Caco-2 (cell line): ENCODE measurements around the gene CUTA. TPM values are rescaled to one million over a fixed set of nuclear protein-coding genes. Genes with fewer than 3 reads are reported as not detected.
"Not testable (repeated sequence)": the region's sequence is repeated elsewhere in the genome, so short reads cannot be mapped to it uniquely, and the experiment has no call there.

Source experiments
- BruUV-seq: library from RNA; stranded (reverse); fragments of 400-500 nt; replicated peaks from 2 replicates; lab custom pipeline; 2021; lab: Mats Ljungman, UMichigan
- CTCF ChIA-PET: fragments of 300-600 bp; sonication (Branson Sonifier 250); formaldehyde crosslinking; loops from one replicate; lab custom pipeline; 2022; ENCODE audit warnings: antibody characterized with exemption; lab: Charles Lee
- POLR2A ChIA-PET: fragments of 300-600 bp; sonication (Branson Sonifier 250); formaldehyde crosslinking; loops from one replicate; lab custom pipeline; 2022; ENCODE audit warnings: antibody characterized with exemption; lab: Charles Lee
- DNase-seq, 2 experiments: peaks; one replicate each; pipeline versions ENCODE4 v3.0.0 to v3.0.0-alpha.2; 2020 to 2022
- H3K27me3 ChIP-seq: replicated peaks from 2 replicates; pipeline ENCODE4 v1.6.0; 2011; ENCODE audit warnings: low read length; ENCODE audit not compliant: control insufficient read depth, insufficient read depth
- H3K36me3 ChIP-seq: 2 replicates; pipeline ENCODE4 v1.5.1; 2011; ENCODE audit warnings: low read length; ENCODE audit not compliant: control insufficient read depth, insufficient read depth
- H3K4me1 ChIP-seq: fragments of 250-450 bp; sonication (Bioruptor Pico); 2 replicates; pipeline ENCODE4 v1.5.1; 2020; ENCODE audit warnings: mild to moderate bottlenecking
- H3K4me3 ChIP-seq: 2 replicates; pipeline ENCODE4 v1.5.1; 2011; ENCODE audit warnings: low read depth, mild to moderate bottlenecking, control low read depth, low read length
- H3K9me3 ChIP-seq: fragments of 250-450 bp; sonication (Bioruptor Pico); 2 replicates; pipeline ENCODE4 v1.5.1; 2020; ENCODE audit warnings: mild to moderate bottlenecking, moderate library complexity
- H3K27ac Mint-ChIP-seq: one replicate; pipeline ENCODE4 v1.8.0; 2022; ENCODE audit warnings: mixed read lengths; ENCODE audit not compliant: unreplicated experiment
- H3K27me3 Mint-ChIP-seq: one replicate; pipeline ENCODE4 v1.8.0; 2022; ENCODE audit warnings: mixed read lengths; ENCODE audit not compliant: insufficient read depth, unreplicated experiment
- H3K36me3 Mint-ChIP-seq: one replicate; pipeline ENCODE4 v1.8.0; 2022; ENCODE audit warnings: mild to moderate bottlenecking, mixed read lengths; ENCODE audit not compliant: insufficient read depth, unreplicated experiment
- H3K4me1 Mint-ChIP-seq: one replicate; pipeline ENCODE4 v1.8.0; 2022; ENCODE audit warnings: low read depth, mixed read lengths; ENCODE audit not compliant: unreplicated experiment
- H3K4me3 Mint-ChIP-seq: one replicate; pipeline ENCODE4 v1.8.0; 2022; ENCODE audit warnings: mild to moderate bottlenecking, moderate library complexity, mixed read lengths; ENCODE audit not compliant: unreplicated experiment
- H3K9me3 Mint-ChIP-seq: one replicate; pipeline ENCODE4 v1.8.0; 2022; ENCODE audit warnings: mixed read lengths; ENCODE audit not compliant: unreplicated experiment
- CTCF ChIP-seq, 2 experiments: fragments of 200-600 bp in 1 of 2; IDR thresholded peaks; 1 replicate in 1 of 2; 2 replicates in 1 of 2; pipeline versions ENCODE4 v1.5.1 to v1.8.0; 2011 to 2022; ENCODE audit warnings: antibody characterized with exemption in 1 of 2, control low read depth in 1 of 2, inconsistent platforms in 1 of 2, low read depth in 1 of 2, low read length in 1 of 2, mild to moderate bottlenecking in 1 of 2, moderate library complexity in 1 of 2; ENCODE audit not compliant: insufficient read depth in 1 of 2, severe bottlenecking in 1 of 2, unreplicated experiment in 1 of 2
- intact Hi-C: fragments of 100-400 bp; cut with micrococcal nuclease; formaldehyde crosslinking; loops from one replicate; pipeline ENCODE4 v1.10.0; 2022; ENCODE audit not compliant: unreplicated experiment
- total RNA-seq: library from RNA; stranded (reverse); gene quantifications from 2 replicates; pipeline ENCODE4 v1.2.3, GENCODE V29; 2022

Gene CUTA
- total RNA-seq, 1 experiment from 2014 or later: 166 TPM

- no TSS peak for BruUV-seq
- peaks cover 97% of the 10 kb centered on the region for H3K36me3 Mint-ChIP-seq
Measured at GRCh38 chr6:33404884-33405283, 13.0 kb downstream of the CUTA start.

DNA sequence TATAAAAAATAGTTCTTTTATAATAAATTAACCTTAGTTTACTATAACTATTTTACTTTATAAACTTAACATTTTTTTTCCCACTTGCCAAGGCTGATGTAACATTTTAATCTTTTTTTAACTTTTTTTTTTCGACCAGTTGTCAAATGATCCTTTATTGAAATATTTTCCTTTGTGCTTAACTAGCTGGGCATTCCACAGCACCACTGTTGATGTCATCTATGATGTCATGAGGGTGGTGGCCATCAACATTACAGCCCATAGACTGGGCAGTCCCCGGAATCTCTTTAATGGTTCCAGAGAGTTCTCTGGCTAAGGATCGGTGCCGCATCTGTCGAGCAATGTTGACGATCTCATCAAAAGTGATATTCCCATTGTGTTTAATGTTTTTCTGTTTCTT is 18.0 kb downstream of the CUTA start:
- H3K9me3 ChIP-seq, DNase-seq, H3K4me3 ChIP-seq, H3K9me3 Mint-ChIP-seq, H3K27me3 ChIP-seq, POLR2A ChIA-PET, intact Hi-C loops, H3K36me3 ChIP-seq, H3K27me3 Mint-ChIP-seq, H3K4me1 Mint-ChIP-seq, BruUV-seq, H3K4me1 ChIP-seq, H3K4me3 Mint-ChIP-seq, CTCF ChIA-PET, H3K27ac Mint-ChIP-seq: not testable (repeated sequence)
- peaks cover 90% of the 10 kb centered on the region for H3K36me3 Mint-ChIP-seq

More at GRCh38 chr6:33404884-33405283, 13.0 kb downstream of the CUTA start:
- H3K27me3 ChIP-seq: no peaks in the 10 kb centered on the region
- H3K4me1 Mint-ChIP-seq: peaks cover 10% of the 10 kb centered on the region
- peaks cover 12% of the 10 kb centered on the region for H3K36me3 ChIP-seq
- DNase-seq: no peak
- no peaks in the 10 kb centered on the region for H3K9me3 ChIP-seq
- ChIA-PET POLR2A (no interaction called here), CTCF (no interaction called here)
- no peak overlapping the region for H3K4me3 Mint-ChIP-seq
- no peak overlapping the region for H3K27ac Mint-ChIP-seq
- no peaks in the 10 kb centered on the region for H3K27me3 Mint-ChIP-seq
- H3K4me3 ChIP-seq: no peak overlapping the region
- no peaks in the 10 kb centered on the region for H3K9me3 Mint-ChIP-seq
- intact Hi-C loops: no loop called here
- no peak for TF ChIP-seq CTCF (IDR thresholded peaks at IDR 0.05; ENCODE audit: insufficient read depth in 1 of 2, low read depth in 1 of 2, low read length in 1 of 2, severe bottlenecking in 1 of 2, unreplicated experiment in 1 of 2)
- peaks cover 15% of the 10 kb centered on the region for H3K4me1 ChIP-seq

DNA sequence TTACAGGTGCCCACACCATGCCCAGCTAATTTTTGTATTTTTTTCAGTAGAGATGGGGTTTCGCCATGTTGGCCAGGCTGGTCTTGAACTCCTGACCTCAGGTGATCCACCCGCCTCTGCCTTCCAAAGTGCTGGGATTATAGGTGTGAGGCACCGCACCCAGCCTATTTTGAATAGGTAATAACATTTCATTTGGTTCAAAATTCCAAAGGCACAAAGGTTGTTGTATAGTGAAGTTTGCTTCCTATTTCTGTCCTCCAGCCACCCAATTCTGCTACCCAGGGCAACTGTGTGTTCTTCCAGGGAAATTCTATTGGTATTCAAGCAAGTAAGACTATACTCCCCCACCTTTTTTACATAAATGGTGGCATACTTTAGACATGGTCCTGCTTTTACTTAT is 19.3 kb downstream of the CUTA start:
- H3K4me1 Mint-ChIP-seq: peaks cover 19% of the 10 kb centered on the region
- H3K4me1 ChIP-seq, H3K4me3 Mint-ChIP-seq, DNase-seq, H3K36me3 ChIP-seq, BruUV-seq, H3K4me3 ChIP-seq, H3K27ac Mint-ChIP-seq, CTCF ChIA-PET, H3K27me3 Mint-ChIP-seq, H3K27me3 ChIP-seq, intact Hi-C loops, H3K9me3 ChIP-seq, POLR2A ChIA-PET, H3K9me3 Mint-ChIP-seq: not testable (repeated sequence)
- H3K36me3 Mint-ChIP-seq: peaks cover 89% of the 10 kb centered on the region

- Mint-ChIP-seq H3K36me3 (peaks cover 86% of the 10 kb centered on the region), H3K4me3 (no peak overlapping the region), H3K27me3 (no peaks in the 10 kb centered on the region), H3K9me3 (no peaks in the 10 kb centered on the region), H3K27ac (no peak overlapping the region), H3K4me1 (peaks cover 27% of the 10 kb centered on the region)
- ChIA-PET POLR2A (interaction anchor here (1.5 kb wide), 1 partner anchor 79 kb away, joined by 11 read pairs; the partner anchor contains the start of gene ZBTB22), CTCF (no interaction called here)
- TF ChIP-seq CTCF (IDR thresholded peaks at IDR 0.05; ENCODE audit: insufficient read depth in 1 of 2, low read depth in 1 of 2, low read length in 1 of 2, severe bottlenecking in 1 of 2, unreplicated experiment in 1 of 2): no peak
- Histone ChIP-seq H3K36me3 (no peaks in the 10 kb centered on the region; the same call in 1 of the 2 replicates), H3K9me3 (no peaks in the 10 kb centered on the region), H3K27me3 (no peaks in the 10 kb centered on the region), H3K4me1 (0 out of 2 replicates have a peak, but pooled peaks cover 5% of the 10 kb centered on the region), H3K4me3 (no peak overlapping the region)
- BruUV-seq: no TSS peak
- intact Hi-C loops: no loop called here
- no peak for DNase-seq
Measured at GRCh38 chr6:33397541-33397940, 20.4 kb downstream of the CUTA start.
